KMS-11 (cell line): ENCODE data around the gene XG.
"Not testable (repeated sequence)": the region's sequence is repeated elsewhere in the genome, so short reads cannot be mapped to it uniquely, and the experiment has no call there.

Source experiments
- H2AFZ ChIP-seq: fragments of 200-600 bp; sonication (generic); 2 replicates; pipeline ENCODE4 v1.6.1; 2016; ENCODE audit warnings: antibody characterized with exemption, mixed run types, low read depth
- H3K27ac ChIP-seq: fragments of 200-600 bp; sonication (generic); 2 replicates; pipeline ENCODE4 v1.6.1; 2016; ENCODE audit warnings: mild to moderate bottlenecking, mixed run types
- H3K27me3 ChIP-seq: fragments of 200-600 bp; sonication (generic); 2 replicates; pipeline ENCODE4 v1.6.1; 2017; ENCODE audit warnings: mild to moderate bottlenecking, low read depth, mixed run types, moderate library complexity; ENCODE audit not compliant: insufficient read depth
- H3K36me3 ChIP-seq: fragments of 200-600 bp; sonication (generic); 2 replicates; pipeline ENCODE4 v1.6.1; 2017; ENCODE audit warnings: mild to moderate bottlenecking, mixed run types; ENCODE audit not compliant: insufficient read depth
- H3K4me1 ChIP-seq: fragments of 200-600 bp; sonication (generic); 2 replicates; pipeline ENCODE4 v1.6.1; 2016; ENCODE audit warnings: mild to moderate bottlenecking, low read depth, mixed run types; ENCODE audit not compliant: poor library complexity, severe bottlenecking
- H3K4me2 ChIP-seq: fragments of 200-600 bp; sonication (generic); 2 replicates; pipeline ENCODE4 v1.7.0; 2016; ENCODE audit warnings: mild to moderate bottlenecking, mixed run types
- H3K4me3 ChIP-seq: fragments of 200-600 bp; sonication (generic); IDR thresholded peaks from 2 replicates; pipeline ENCODE4 v1.6.1; 2017; ENCODE audit warnings: low read depth, low read length, mixed read lengths; ENCODE audit not compliant: insufficient read depth
- H3K79me2 ChIP-seq: fragments of 200-600 bp; sonication (generic); 2 replicates; pipeline ENCODE4 v1.6.1; 2016; ENCODE audit warnings: low read depth, mixed run types; ENCODE audit not compliant: insufficient read depth
- H3K9ac ChIP-seq: fragments of 200-600 bp; sonication (generic); 2 replicates; pipeline ENCODE4 v1.6.1; 2016; ENCODE audit warnings: mild to moderate bottlenecking, mixed run types
- H4K20me1 ChIP-seq: fragments of 200-600 bp; sonication (generic); 2 replicates; pipeline ENCODE4 v1.6.1; 2016; ENCODE audit warnings: mild to moderate bottlenecking, mixed run types; ENCODE audit not compliant: insufficient read depth
- CTCF ChIP-seq: fragments of 200-600 bp; sonication (generic); conservative IDR thresholded peaks from 2 replicates; pipeline ENCODE4 v1.6.1; 2017; ENCODE audit warnings: low read depth, mild to moderate bottlenecking, antibody characterized with exemption, low read length, moderate library complexity, mixed read lengths

The XG gene

GRCh38 chrX:2717312-2717711 is 34.5 kb upstream of the XG start:
- TF ChIP-seq CTCF, result no peak
- H2AFZ ChIP-seq, result no peak overlapping the region
- H3K4me2 ChIP-seq, result no peak overlapping the region
- no peak overlapping the region for H3K27ac ChIP-seq
- H3K79me2 ChIP-seq, result no peaks in the 10 kb centered on the region
- no peaks in the 10 kb centered on the region for H3K27me3 ChIP-seq
- no peaks in the 10 kb centered on the region for H3K4me1 ChIP-seq
- no peak overlapping the region for H3K4me3 ChIP-seq
- no peaks in the 10 kb centered on the region for H3K36me3 ChIP-seq
- no peak overlapping the region for H3K9ac ChIP-seq
- no peaks in the 10 kb centered on the region for H4K20me1 ChIP-seq

GRCh38 chrX:2718821-2719220 is 33.0 kb upstream of the XG start:
- Histone ChIP-seq H3K36me3 (no peaks in the 10 kb centered on the region), H3K27me3 (no peaks in the 10 kb centered on the region)
- TF ChIP-seq CTCF, result no peak

GRCh38 chrX:2719774-2720447 is 31.9 kb upstream of the XG start:
- H3K9ac ChIP-seq, result no peak overlapping the region
- no peak overlapping the region for H3K4me2 ChIP-seq
- H3K4me1 ChIP-seq, result no peaks in the 10 kb centered on the region
- H3K79me2 ChIP-seq, result no peaks in the 10 kb centered on the region
- H3K27me3 ChIP-seq, result no peaks in the 10 kb centered on the region
- no peak for TF ChIP-seq CTCF
- no peak overlapping the region for H2AFZ ChIP-seq
- no peaks in the 10 kb centered on the region for H3K36me3 ChIP-seq
- H3K4me3 ChIP-seq, result no peak overlapping the region
- no peak overlapping the region for H3K27ac ChIP-seq
- H4K20me1 ChIP-seq, result no peaks in the 10 kb centered on the region

More at GRCh38 chrX:2718821-2719220, 33.0 kb upstream of the XG start:
- no peaks in the 10 kb centered on the region for H3K4me1 ChIP-seq
- no peak overlapping the region for H3K9ac ChIP-seq
- no peak overlapping the region for H3K27ac ChIP-seq
- H2AFZ ChIP-seq, result no peak overlapping the region
- H3K79me2 ChIP-seq, result no peaks in the 10 kb centered on the region
- no peak overlapping the region for H3K4me2 ChIP-seq
- H3K4me3 ChIP-seq, result no peak overlapping the region
- H4K20me1 ChIP-seq, result no peaks in the 10 kb centered on the region

- Histone ChIP-seq H3K4me1 (no peaks in the 10 kb centered on the region), H3K36me3 (no peaks in the 10 kb centered on the region), H4K20me1 (no peaks in the 10 kb centered on the region), H3K79me2 (no peaks in the 10 kb centered on the region), H2AFZ (no peak overlapping the region), H3K4me2 (no peak overlapping the region), H3K27me3 (no peaks in the 10 kb centered on the region), H3K9ac (no peak overlapping the region), H3K27ac (no peak overlapping the region), H3K4me3 (no peak overlapping the region)
- TF ChIP-seq CTCF, result no peak
These were observed 28.5 kb upstream of the XG start for GRCh38 chrX:2723286-2723879.

GRCh38 chrX:2727264-2727663 is 24.6 kb upstream of the XG start:
- H3K4me1 ChIP-seq, H3K9ac ChIP-seq, H3K36me3 ChIP-seq, H4K20me1 ChIP-seq, H3K4me3 ChIP-seq, H3K27ac ChIP-seq, H3K79me2 ChIP-seq, H3K27me3 ChIP-seq, H3K4me2 ChIP-seq, H2AFZ ChIP-seq: not testable (repeated sequence)
